Esophagus muscularis mucosa (tissue), 4 donors: ENCODE results near the gene KIF17. TPM values are rescaled to one million over a fixed set of nuclear protein-coding genes. Genes with fewer than 3 reads are reported as not detected.

Experiments used
- DNase-seq: peaks from one replicate; pipeline ENCODE4 v3.0.0-alpha.2; 2017; ENCODE audit errors: extremely low spot score
- H3K27ac ChIP-seq, 4 donors: fragments of 200-600 bp; sonication (generic); replicated peaks in 1 of 4; 1 replicate in 3 of 4; 2 replicates in 1 of 4; pipeline ENCODE4 v1.5.1; 2016 to 2019; ENCODE audit warnings: mild to moderate bottlenecking in 1 of 4
- H3K27me3 ChIP-seq, 4 donors: fragments of 200-600 bp; sonication (generic); one replicate each; pipeline versions ENCODE4 v1.5.1 to v1.6.0; 2016 to 2019
- H3K36me3 ChIP-seq, 4 donors: fragments of 200-600 bp; sonication (generic); one replicate each; pipeline ENCODE4 v1.5.1; 2016 to 2019
- H3K4me1 ChIP-seq, 4 donors: fragments of 200-600 bp; sonication (generic); one replicate each; pipeline ENCODE4 v1.5.1; 2016 to 2019
- H3K4me3 ChIP-seq, 4 donors: fragments of 200-600 bp; sonication (generic); 1 replicate in 2 of 4; 2 replicates in 2 of 4; pipeline ENCODE4 v1.5.1; 2016 to 2019; ENCODE audit warnings: mild to moderate bottlenecking in 4 of 4, moderate library complexity in 1 of 4
- H3K9me3 ChIP-seq, 4 donors: fragments of 200-600 bp; sonication (generic); 1 replicate in 3 of 4; 2 replicates in 1 of 4; pipeline ENCODE4 v1.5.1; 2016 to 2019
- CTCF ChIP-seq, 3 experiments: fragments of 200-600 bp in 2 of 3; fragments of 450-650 bp in 1 of 3; sonication (generic) in 2 of 3; IDR thresholded peaks; one replicate each; pipeline ENCODE4 v1.5.1; 2017 to 2019; ENCODE audit warnings: antibody characterized with exemption in 3 of 3, mild to moderate bottlenecking in 2 of 3, moderate library complexity in 1 of 3
- EP300 ChIP-seq: sonication (generic); formaldehyde crosslinking; IDR thresholded peaks from one replicate; pipeline ENCODE4 v1.6.1; 2017; ENCODE audit warnings: antibody characterized with exemption
- POLR2A ChIP-seq: fragments of 450-650 bp; IDR thresholded peaks from one replicate; pipeline ENCODE4 v1.6.1; 2017; ENCODE audit warnings: antibody characterized with exemption, moderate library complexity, mild to moderate bottlenecking, low read depth
- POLR2AphosphoS5 ChIP-seq, 2 donors: sonication (generic); formaldehyde crosslinking; IDR thresholded peaks; one replicate each; pipeline ENCODE4 v1.6.1; 2017; ENCODE audit warnings: antibody characterized with exemption in 2 of 2
- WGBS: methylation state at CpG from one replicate; pipeline ENCODE4 v1.1.5; 2018; 5-methylcytosine and 5-hydroxymethylcytosine counted together
- intact Hi-C: fragments of 100-400 bp; cut with DNase I; formaldehyde crosslinking; loops from one replicate; pipeline ENCODE4 v1.15.1; 2023
- total RNA-seq, 4 donors: library from RNA; depleted of rRNA; stranded (reverse); fragments of >200 nt; gene quantifications; one replicate each; pipeline versions ENCODE4 v1.1.0 to v1.2.1, GENCODE V29; 2016

KIF17 gene
- total RNA-seq, 4 donors from 2014 or later = 2.0 to 7.3 (median 3.4) TPM

GRCh38 chr1:20648438-20648837, 69.4 kb downstream of the KIF17 start:
- Histone ChIP-seq H3K4me3 (no peak overlapping the region), H3K27me3 (no peaks in the 10 kb centered on the region), H3K27ac (no peak overlapping the region), H3K9me3 (no peaks in the 10 kb centered on the region), H3K4me1 (no peaks in the 10 kb centered on the region), H3K36me3 (peaks cover 77 to 99% (median 95%) of the 10 kb centered on the region in 4 donors)
- TF ChIP-seq POLR2AphosphoS5 (IDR thresholded peaks at IDR 0.05) = no peak
- no peak for TF ChIP-seq CTCF (IDR thresholded peaks at IDR 0.05)
- no peak for TF ChIP-seq EP300
- TF ChIP-seq POLR2A = no peak
- DNase-seq = no peak
- 85% methylated on average over 10 of the region's 13 CpGs for WGBS
- intact Hi-C loops = no loop called here

- Histone ChIP-seq H3K36me3 (peaks cover 70 to 99% (median 95%) of the 10 kb centered on the region in 4 donors), H3K9me3 (no peaks in the 10 kb centered on the region), H3K27ac (no peak overlapping the region), H3K4me1 (no peaks in the 10 kb centered on the region), H3K27me3 (no peaks in the 10 kb centered on the region), H3K4me3 (no peak overlapping the region)
- TF ChIP-seq EP300 = no peak
- no peak for DNase-seq
- intact Hi-C loops = no loop called here
- 83% methylated on average over 14 of the region's 14 CpGs for WGBS
These were observed 72.4 kb downstream of the KIF17 start for GRCh38 chr1:20645414-20645813.

DNA sequence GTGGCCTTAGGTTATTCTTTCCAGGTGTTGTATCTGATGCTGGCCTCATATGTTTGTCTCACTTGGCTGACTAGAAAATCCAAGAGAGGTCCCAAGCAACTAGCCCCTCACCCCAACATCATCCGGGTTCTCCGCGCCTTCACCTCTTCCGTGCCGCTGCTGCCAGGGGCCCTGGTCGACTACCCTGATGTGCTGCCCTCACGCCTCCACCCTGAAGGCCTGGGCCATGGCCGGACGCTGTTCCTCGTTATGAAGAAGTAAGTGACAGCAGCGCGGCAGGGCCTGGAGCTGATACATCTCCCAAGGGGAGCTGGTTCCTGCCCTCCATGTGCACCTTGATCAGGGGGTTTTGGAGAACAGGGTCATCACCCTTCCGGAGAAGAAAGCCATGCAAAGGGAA, 73.4 kb downstream of the KIF17 start:
- H3K4me1 ChIP-seq = no peaks in the 10 kb centered on the region
- peaks cover 68 to 99% (median 95%) of the 10 kb centered on the region in 4 donors for H3K36me3 ChIP-seq
- H3K27ac ChIP-seq = no peak overlapping the region
- intact Hi-C loops = no loop called here
- H3K4me3 ChIP-seq = no peak overlapping the region
- 90% methylated on average over 10 of the region's 13 CpGs for WGBS
- DNase-seq = no peak
- no peak for TF ChIP-seq EP300
- TF ChIP-seq POLR2A = no peak
- TF ChIP-seq POLR2AphosphoS5 (IDR thresholded peaks at IDR 0.05) = no peak
- no peak for TF ChIP-seq CTCF (IDR thresholded peaks at IDR 0.05)
- no peaks in the 10 kb centered on the region for H3K9me3 ChIP-seq
- H3K27me3 ChIP-seq = no peaks in the 10 kb centered on the region

DNA sequence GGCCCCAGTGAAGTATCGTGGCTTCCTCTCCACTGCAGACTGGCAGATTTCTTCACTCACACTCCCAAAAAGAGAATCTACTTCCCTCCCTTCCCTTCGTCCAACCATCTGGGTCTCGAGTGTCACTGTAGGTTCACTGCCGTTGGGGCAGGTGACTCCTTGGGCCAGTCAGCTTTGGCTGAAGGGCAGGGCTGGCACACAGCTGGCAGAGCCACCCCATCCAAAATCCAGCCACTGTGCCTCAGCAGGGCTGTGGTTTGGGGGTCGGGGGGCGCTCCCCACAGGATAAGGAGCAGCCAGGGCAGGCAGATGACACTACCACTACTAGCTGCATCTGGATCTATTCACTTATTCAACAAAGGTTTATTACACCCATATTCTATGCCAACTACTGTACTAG, 74.7 kb downstream of the KIF17 start:
- WGBS = 75% methylated on average over 4 of the region's 6 CpGs
- H3K27ac ChIP-seq = no peak overlapping the region
- no peak for DNase-seq
- H3K4me3 ChIP-seq = no peak overlapping the region
- no peaks in the 10 kb centered on the region for H3K9me3 ChIP-seq
- H3K27me3 ChIP-seq = no peaks in the 10 kb centered on the region
- intact Hi-C loops = no loop called here
- no peak for TF ChIP-seq CTCF (IDR thresholded peaks at IDR 0.05)
- TF ChIP-seq POLR2A = no peak
- TF ChIP-seq EP300 = no peak
- TF ChIP-seq POLR2AphosphoS5 (IDR thresholded peaks at IDR 0.05) = no peak
- peaks cover 72 to 99% (median 95%) of the 10 kb centered on the region in 4 donors for H3K36me3 ChIP-seq
- H3K4me1 ChIP-seq = no peaks in the 10 kb centered on the region

DNA sequence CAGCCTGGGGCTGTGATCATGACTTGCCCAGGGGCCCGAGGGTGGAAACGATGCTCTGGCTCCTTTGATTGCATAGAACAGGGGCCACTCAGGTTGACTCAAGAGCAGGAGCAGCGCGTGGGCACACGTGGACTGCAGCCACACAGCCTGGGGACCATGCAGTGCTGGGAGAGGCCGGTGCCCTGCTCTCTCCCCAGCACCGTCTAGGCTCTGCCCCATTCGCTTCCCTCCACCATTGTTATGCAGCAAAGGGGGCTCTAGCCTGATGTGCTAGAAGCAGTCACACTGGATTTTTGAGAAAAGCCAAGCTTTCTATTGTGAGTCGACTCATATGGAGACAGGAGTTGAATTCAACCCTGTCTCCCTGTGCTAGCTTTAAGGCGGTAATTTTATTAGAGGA, 75.8 kb downstream of the KIF17 start:
- 85% methylated on average over 10 of the region's 10 CpGs for WGBS
- intact Hi-C loops = no loop called here
- no peaks in the 10 kb centered on the region for H3K27me3 ChIP-seq
- H3K36me3 ChIP-seq = peaks cover 66 to 100% (median 95%) of the 10 kb centered on the region in 4 donors
- no peak overlapping the region for H3K4me3 ChIP-seq
- no peak for TF ChIP-seq POLR2A
- TF ChIP-seq EP300 = no peak
- no peak for TF ChIP-seq POLR2AphosphoS5 (IDR thresholded peaks at IDR 0.05)
- no peak for TF ChIP-seq CTCF (IDR thresholded peaks at IDR 0.05)
- no peak for DNase-seq
- no peaks in the 10 kb centered on the region for H3K9me3 ChIP-seq
- no peak overlapping the region for H3K27ac ChIP-seq
- H3K4me1 ChIP-seq = peaks cover 0 to 2% (median 0%) of the 10 kb centered on the region in 4 donors
